ENCODE results near the gene CILP. TPM values are rescaled to one million over a fixed set of nuclear protein-coding genes. Genes with fewer than 3 reads are reported as not detected.

CILP gene
- total RNA-seq, 1 donor from 2014 or later: 0.05 TPM

DNA sequence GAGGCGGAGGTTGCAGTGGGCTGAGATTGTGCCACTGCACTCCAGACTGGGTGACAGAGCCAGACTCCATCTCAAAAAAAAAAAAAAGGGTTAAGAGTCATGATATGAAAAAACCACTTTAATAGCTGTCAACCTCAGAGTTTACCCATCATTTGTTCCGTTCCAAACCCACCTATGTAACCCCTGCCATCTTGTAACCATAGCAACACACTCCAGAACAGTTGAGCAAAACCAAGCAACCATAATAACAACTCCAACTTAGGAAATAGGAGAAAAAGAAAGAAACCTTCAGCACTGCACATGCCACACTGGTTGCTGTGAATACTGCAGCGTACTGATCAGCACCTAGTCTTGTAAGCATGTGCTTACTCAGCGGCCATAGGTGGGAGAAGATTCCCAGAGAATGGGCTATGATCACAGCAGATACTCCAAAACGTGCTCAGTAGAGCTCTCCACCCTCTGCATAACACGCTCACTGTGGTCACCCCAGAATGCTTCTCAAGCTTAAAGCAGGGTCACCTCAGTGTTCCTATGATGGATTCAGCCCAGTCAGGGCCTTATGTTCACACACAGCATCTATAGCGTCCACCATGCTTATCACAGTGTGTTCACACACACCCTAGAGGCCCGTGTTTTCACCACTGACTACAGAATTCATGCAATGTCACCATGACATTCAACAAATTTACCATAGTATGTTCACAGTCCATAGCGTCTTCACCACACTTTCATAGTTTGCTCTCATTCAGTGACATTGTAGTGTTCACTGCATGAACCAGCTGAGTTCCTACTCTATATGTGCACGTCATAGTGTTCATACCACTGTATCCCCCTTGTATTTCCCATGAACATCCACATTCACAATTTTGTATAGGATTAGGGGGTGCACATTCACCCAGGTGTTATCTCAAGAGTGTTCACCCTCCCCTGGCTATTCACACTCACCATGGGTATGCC is 6.5 kb upstream of the CILP start:
- intact Hi-C loops (cut with micrococcal nuclease): no loop called here
- Mint-ChIP-seq H3K27ac (no peak overlapping the region), H3K27me3 (ENCODE audit: low read depth) (no peaks in the 10 kb centered on the region), H3K4me1 (ENCODE audit: low read depth) (peaks cover 9% of the 10 kb centered on the region), H3K36me3 (ENCODE audit: low read depth) (no peaks in the 10 kb centered on the region), H3K4me3 (ENCODE audit: low read depth) (no peak overlapping the region), H3K9me3 (no peaks in the 10 kb centered on the region)
- no peak for DNase-seq (ENCODE audit: low spot score)

DNA sequence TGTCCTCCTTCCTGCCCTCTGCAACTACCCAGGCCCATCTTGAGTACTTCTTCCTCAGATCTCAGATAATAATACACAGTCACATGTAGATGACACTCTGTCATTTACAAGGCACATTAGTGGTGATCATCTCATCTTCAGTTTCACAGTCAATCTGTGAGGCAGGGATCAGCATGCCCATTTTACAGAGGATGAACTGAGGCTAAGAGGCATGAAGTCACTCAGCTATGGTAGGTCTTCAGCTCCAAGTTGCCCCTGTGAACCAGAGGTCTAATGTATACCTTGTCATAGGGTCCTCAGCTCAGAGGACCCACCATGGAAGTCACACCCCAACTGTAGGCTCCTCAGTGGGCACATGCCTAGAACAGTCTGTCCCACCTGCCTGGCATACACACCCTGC is 4.2 kb upstream of the CILP start:
- Mint-ChIP-seq H3K36me3 (ENCODE audit: low read depth) (no peaks in the 10 kb centered on the region), H3K27ac (no peak overlapping the region), H3K9me3 (no peaks in the 10 kb centered on the region), H3K4me1 (ENCODE audit: low read depth) (peaks cover 9% of the 10 kb centered on the region), H3K27me3 (ENCODE audit: low read depth) (no peaks in the 10 kb centered on the region), H3K4me3 (ENCODE audit: low read depth) (no peak overlapping the region)
- intact Hi-C loops (cut with micrococcal nuclease): no loop called here
- DNase-seq (ENCODE audit: low spot score): no peak

DNA sequence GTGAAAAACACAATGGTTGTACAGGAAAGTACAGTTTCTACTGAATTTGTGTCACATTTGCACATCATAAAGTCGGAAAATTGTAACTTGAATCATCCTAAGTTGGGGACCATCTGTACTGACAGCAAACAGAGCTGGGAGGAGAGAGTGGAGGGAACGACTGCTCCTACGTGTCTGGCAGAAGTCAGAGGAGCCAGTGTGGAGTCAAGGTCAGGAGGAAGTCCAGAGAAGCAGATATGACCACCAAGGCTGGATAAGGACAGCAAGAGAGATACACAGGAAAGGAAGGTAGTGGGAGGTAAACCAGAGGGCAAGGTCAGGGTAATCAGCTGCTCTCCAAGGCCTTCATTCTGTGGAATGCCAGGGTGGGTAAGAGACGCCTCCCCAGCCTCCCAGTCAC is 2.7 kb upstream of the CILP start:
- peaks cover 4% of the 10 kb centered on the region for H3K4me1 Mint-ChIP-seq (ENCODE audit: low read depth)
- intact Hi-C loops (cut with micrococcal nuclease): no loop called here
- H3K27me3 Mint-ChIP-seq (ENCODE audit: low read depth): no peaks in the 10 kb centered on the region
- H3K9me3 Mint-ChIP-seq: no peaks in the 10 kb centered on the region
- H3K4me3 Mint-ChIP-seq (ENCODE audit: low read depth): no peak overlapping the region
- DNase-seq (ENCODE audit: low spot score): no peak
- H3K36me3 Mint-ChIP-seq (ENCODE audit: low read depth): no peaks in the 10 kb centered on the region
- no peak overlapping the region for H3K27ac Mint-ChIP-seq

DNA sequence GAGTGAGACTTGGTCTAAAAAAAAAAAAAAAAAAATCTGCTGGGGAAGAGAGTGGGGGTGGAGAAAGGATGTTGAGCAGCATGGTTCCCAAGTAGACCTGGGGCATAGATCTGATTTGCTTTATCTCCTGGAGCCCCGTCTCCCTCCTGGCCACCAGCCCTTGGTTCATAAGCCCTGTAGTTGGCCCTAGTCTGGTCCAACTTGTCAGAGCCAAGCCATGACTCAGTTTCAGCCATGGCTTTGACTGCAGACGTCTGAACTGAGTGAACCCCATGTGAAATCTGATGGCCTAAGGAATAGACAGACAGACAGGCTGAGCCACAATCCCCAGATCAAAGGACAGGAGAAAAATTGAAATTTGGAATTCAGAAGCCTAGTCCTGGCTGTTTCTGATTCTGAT is 2.0 kb upstream of the CILP start:
- Mint-ChIP-seq H3K4me3 (ENCODE audit: low read depth) (no peak overlapping the region), H3K4me1 (ENCODE audit: low read depth) (no peaks in the 10 kb centered on the region), H3K36me3 (ENCODE audit: low read depth) (no peaks in the 10 kb centered on the region), H3K27me3 (ENCODE audit: low read depth) (no peaks in the 10 kb centered on the region), H3K9me3 (no peaks in the 10 kb centered on the region), H3K27ac (no peak overlapping the region)
- intact Hi-C loops (cut with micrococcal nuclease): no loop called here
- DNase-seq (ENCODE audit: low spot score): no peak

DNA sequence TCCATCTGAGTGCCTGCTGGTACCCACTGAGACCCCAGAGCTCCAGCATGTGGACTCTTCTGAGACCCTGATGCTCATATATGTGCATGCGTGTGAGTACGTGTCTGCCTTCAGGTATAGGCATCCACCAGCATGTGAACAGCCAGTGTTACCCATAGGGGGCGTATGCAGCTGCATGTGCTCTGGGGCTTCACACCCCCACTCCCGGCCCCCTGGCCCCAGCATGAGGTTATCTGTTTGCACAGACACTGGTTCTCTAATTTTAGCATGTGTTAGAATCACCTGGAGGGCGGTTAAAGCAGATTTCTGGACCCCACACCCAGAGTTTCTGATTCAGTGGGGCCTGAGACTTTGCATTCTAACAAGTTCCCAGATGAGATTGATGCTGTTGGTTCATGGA is 824 bp upstream of the CILP start:
- DNase-seq (ENCODE audit: low spot score): no peak
- Mint-ChIP-seq H3K9me3 (no peaks in the 10 kb centered on the region), H3K4me3 (ENCODE audit: low read depth) (no peak overlapping the region), H3K27me3 (ENCODE audit: low read depth) (peaks cover 2% of the 10 kb centered on the region), H3K27ac (no peak overlapping the region), H3K36me3 (ENCODE audit: low read depth) (no peaks in the 10 kb centered on the region), H3K4me1 (ENCODE audit: low read depth) (no peaks in the 10 kb centered on the region)
- intact Hi-C loops (cut with micrococcal nuclease): no loop called here

DNA sequence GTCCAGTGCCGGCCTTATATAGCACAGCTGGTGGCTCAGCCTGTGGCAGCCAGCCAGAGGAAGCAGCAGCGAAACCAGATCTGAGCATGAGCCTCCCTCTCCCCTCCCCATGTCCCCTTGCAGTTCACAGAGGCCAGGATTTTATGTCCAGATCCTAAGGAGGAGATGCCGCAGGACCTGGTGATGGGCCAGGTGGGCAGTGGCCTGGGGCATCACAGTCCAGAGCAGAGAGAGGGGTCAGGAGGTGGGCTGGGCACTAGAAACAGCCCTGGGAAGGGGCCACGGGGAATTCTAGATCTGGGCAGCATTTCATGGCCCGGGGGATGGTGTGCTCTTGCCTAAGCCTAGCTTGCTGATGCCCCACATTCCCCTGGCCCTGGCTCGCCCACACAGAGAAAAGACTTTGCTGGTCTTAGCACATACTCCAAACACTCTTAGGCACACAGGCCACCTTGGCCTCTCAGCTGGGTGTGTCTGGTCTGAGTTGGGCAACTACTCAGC is 259 bp upstream of the CILP start:
- Mint-ChIP-seq H3K4me1 (ENCODE audit: low read depth) (no peaks in the 10 kb centered on the region), H3K9me3 (no peaks in the 10 kb centered on the region), H3K36me3 (ENCODE audit: low read depth) (no peaks in the 10 kb centered on the region), H3K27ac (no peak overlapping the region), H3K27me3 (ENCODE audit: low read depth) (peaks cover 3% of the 10 kb centered on the region), H3K4me3 (ENCODE audit: low read depth) (no peak overlapping the region)
- no peak for DNase-seq (ENCODE audit: low spot score)
- intact Hi-C loops (cut with micrococcal nuclease): no loop called here

DNA sequence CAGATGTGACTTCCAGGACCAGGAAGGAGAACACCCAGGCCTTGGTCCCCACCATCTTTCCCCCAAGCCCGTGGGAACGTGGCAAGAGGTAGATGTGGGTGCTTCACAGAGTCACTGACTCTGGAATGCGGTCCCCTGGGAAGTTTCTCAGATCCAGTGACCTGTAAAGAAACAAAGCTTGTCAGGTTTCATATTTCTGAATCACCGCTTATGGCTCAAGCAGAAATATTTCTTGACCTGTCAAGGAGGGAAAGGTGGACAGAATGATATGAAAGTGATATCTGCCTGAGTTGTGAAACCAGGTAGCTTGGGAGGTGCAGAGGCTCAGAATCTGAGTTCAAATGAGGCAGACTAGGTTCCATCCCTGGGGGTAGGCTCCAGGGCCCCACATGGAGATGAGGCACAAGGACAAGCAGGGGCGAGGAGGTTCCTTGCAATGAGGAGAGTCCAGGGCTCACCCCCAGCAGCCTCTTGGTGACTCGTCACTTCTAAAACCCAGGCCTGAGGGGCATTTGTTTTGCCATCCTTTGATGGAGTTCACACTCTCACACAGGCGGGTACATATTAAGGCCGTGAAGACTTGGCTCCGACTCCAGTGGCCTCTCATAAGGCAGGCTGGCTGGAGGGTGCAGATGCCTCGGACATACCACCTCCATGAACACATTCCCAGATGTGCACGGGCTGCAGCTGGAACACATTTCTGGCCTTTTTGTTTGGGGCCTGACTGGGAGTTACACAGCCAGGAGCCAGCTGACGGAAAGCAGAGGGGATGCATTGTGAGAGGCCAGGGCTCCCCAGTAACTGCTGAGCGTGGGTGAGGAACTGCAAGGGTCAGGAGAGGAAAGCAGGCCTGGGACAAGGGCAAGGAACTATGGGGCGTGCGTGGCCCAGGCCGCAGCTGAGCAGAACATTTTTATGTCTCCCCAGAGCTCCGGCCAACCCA is 1.3 kb downstream of the CILP start:
- Mint-ChIP-seq H3K9me3 (no peaks in the 10 kb centered on the region), H3K4me1 (ENCODE audit: low read depth) (no peaks in the 10 kb centered on the region), H3K36me3 (ENCODE audit: low read depth) (no peaks in the 10 kb centered on the region), H3K27me3 (ENCODE audit: low read depth) (peaks cover 3% of the 10 kb centered on the region), H3K4me3 (ENCODE audit: low read depth) (no peak overlapping the region), H3K27ac (no peak overlapping the region)
- intact Hi-C loops (cut with micrococcal nuclease): no loop called here
- DNase-seq (ENCODE audit: low spot score): no peak

DNA sequence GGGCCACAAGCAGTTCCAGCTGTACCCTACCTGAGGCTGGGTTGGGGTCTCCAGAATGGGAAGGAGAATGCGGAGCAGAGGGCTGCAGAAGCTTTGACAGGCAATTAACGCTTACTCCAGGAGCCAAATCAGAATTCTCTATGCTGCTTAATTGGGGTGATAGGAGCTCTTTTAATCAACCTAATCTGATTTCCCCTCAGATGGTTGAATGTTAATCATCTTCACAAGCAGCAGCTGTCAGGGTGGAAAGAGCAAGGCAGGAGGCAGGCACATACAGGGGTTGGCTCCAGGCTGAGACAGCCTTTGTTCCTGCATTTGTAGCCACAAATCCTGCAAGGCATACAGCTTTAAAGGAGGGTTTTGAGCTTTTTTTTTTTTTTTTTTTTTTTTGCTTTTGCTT is 2.6 kb downstream of the CILP start:
- intact Hi-C loops (cut with micrococcal nuclease): no loop called here
- H3K4me3 Mint-ChIP-seq (ENCODE audit: low read depth): no peak overlapping the region
- no peak for DNase-seq (ENCODE audit: low spot score)
- peaks cover 3% of the 10 kb centered on the region for H3K27me3 Mint-ChIP-seq (ENCODE audit: low read depth)
- H3K4me1 Mint-ChIP-seq (ENCODE audit: low read depth): no peaks in the 10 kb centered on the region
- H3K9me3 Mint-ChIP-seq: no peaks in the 10 kb centered on the region
- no peaks in the 10 kb centered on the region for H3K36me3 Mint-ChIP-seq (ENCODE audit: low read depth)
- no peak overlapping the region for H3K27ac Mint-ChIP-seq

DNA sequence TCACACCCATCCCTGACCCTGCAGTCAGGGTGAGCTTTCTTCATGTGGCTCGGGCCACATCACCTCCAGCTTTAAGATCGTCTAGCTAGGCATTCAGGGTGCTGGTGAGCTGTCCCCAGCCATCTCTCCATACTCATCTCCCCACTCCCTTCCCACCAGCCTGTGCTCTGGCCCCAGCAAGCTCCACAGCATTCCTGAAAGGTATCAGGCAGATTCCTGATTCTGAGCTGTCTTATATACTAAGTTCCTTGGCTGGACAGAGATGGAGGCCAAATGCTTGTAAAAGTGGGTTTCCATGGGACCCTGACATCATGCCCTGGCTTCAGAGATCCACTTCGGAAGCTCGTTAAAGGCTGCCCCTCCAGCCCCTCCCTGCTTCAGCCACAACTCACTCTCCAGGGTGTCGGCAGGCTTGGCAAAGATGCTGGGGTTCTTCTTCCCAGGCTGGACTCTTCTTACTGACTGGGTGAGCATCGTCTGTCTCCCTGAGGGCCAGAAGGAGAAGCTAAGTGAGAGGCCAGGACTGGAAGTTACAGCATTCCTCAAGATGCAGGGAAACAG is 3.9 kb downstream of the CILP start:
- H3K27ac Mint-ChIP-seq: no peak overlapping the region
- no peaks in the 10 kb centered on the region for H3K4me1 Mint-ChIP-seq (ENCODE audit: low read depth)
- no peak overlapping the region for H3K4me3 Mint-ChIP-seq (ENCODE audit: low read depth)
- peaks cover 3% of the 10 kb centered on the region for H3K27me3 Mint-ChIP-seq (ENCODE audit: low read depth)
- H3K36me3 Mint-ChIP-seq (ENCODE audit: low read depth): no peaks in the 10 kb centered on the region
- no peak for DNase-seq (ENCODE audit: low spot score)
- intact Hi-C loops (cut with micrococcal nuclease): no loop called here
- H3K9me3 Mint-ChIP-seq: no peaks in the 10 kb centered on the region

DNA sequence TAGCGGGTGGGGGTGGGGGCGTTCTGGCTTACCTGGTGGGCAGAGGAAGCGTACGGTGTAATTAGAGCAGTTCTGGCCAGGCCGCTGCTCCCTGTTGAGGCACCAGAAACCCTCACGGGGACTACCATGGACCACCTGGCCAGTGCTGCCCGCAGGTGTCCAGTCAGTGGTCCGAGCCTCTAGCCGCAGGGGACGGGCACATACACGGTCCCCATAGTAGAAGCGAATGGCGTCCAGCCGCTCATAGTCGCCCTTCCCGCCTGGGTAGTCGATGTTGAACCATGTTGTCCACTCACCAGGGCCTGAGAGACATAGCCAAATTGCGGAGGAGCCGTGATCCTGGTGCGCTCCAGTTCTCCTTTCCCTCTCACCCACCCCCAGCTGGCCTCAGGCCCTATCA is 4.5 kb downstream of the CILP start:
- H3K36me3 Mint-ChIP-seq (ENCODE audit: low read depth): no peaks in the 10 kb centered on the region
- no peak overlapping the region for H3K27ac Mint-ChIP-seq
- no peaks in the 10 kb centered on the region for H3K4me1 Mint-ChIP-seq (ENCODE audit: low read depth)
- peaks cover 3% of the 10 kb centered on the region for H3K27me3 Mint-ChIP-seq (ENCODE audit: low read depth)
- no peaks in the 10 kb centered on the region for H3K9me3 Mint-ChIP-seq
- intact Hi-C loops (cut with micrococcal nuclease): no loop called here
- H3K4me3 Mint-ChIP-seq (ENCODE audit: low read depth): no peak overlapping the region
- DNase-seq (ENCODE audit: low spot score): no peak

DNA sequence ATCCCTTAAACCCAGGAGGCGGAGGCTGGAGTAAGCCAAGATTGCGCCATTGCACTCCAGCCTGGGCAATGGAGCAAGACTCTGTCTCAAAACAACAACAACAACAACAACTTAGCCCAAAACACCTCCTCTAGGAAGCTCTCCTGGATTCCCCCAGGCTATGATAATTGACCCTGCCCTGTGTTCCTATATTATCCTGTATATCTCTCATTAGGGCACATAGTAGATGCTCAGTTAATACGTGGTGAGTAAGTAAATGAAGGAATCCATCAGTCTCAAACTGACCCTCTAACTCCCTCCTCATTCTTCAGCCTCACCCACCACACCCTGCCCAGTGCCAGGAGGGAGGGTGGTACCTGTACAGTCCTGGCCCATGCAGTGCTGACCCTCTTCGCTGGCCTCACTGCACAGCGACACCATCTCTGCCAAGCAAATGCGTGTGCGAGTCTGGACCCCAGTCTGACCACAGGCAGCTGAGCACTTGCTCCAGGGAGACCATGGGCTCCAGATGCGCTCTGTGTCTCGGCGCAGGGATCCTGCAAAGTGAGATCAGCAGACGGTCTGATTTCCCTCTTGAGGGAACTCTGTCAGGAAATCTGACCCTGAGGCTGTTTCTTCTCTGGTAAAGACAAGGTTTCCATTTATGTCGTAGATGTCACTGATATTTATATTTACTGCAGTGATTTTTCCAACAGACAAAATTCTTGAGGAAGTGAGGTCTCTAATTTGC is 6.2 kb downstream of the CILP start:
- DNase-seq (ENCODE audit: low spot score): no peak
- Mint-ChIP-seq H3K4me1 (ENCODE audit: low read depth) (no peaks in the 10 kb centered on the region), H3K27me3 (ENCODE audit: low read depth) (peaks cover 8% of the 10 kb centered on the region), H3K27ac (no peak overlapping the region), H3K9me3 (no peaks in the 10 kb centered on the region), H3K36me3 (ENCODE audit: low read depth) (no peaks in the 10 kb centered on the region), H3K4me3 (ENCODE audit: low read depth) (no peak overlapping the region)
- intact Hi-C loops (cut with micrococcal nuclease): no loop called here

DNA sequence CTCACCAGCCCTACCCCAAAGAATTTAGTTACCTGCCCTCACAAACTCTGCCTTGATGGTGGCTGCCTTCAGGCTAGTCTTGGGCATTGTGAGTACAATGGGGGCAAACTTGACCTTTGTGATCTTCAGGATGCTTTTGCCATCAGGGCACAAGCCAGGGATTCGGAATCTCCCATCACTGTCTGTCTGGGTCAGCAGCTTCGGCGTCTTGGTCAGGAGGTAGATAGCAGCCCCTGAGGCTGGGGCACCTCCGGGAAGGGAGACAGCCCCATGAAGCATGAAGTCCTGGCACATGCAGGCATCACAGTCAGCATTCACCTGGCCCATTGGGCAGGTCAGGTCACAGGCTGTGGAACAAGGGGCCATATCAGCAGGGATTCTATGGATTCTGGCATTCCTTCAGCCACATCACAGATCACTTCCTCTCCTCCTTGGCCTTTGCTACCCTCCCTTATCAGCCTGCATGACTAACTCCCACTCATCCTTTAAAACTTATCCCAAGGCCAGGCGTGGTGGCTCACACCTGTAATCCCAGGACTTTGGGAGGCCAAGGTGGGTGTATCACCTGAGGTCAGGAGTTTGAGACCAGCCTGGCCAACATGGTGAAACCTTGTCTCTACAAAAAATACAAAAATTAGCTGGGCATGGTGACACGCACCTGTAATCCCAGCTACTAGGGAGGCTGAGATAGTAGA is 6.9 kb downstream of the CILP start:
- H3K4me3 Mint-ChIP-seq (ENCODE audit: low read depth): no peak overlapping the region
- peaks cover 8% of the 10 kb centered on the region for H3K27me3 Mint-ChIP-seq (ENCODE audit: low read depth)
- no peaks in the 10 kb centered on the region for H3K4me1 Mint-ChIP-seq (ENCODE audit: low read depth)
- H3K36me3 Mint-ChIP-seq (ENCODE audit: low read depth): no peaks in the 10 kb centered on the region
- no peak overlapping the region for H3K27ac Mint-ChIP-seq
- H3K9me3 Mint-ChIP-seq: no peaks in the 10 kb centered on the region
- intact Hi-C loops (cut with micrococcal nuclease): no loop called here
- DNase-seq (ENCODE audit: low spot score): no peak
